ENCODE results near the gene CHST4. TPM values are rescaled to one million over a fixed set of nuclear protein-coding genes. Genes with fewer than 3 reads are reported as not detected.
A peak's percentile ranks its signal among the peaks of the same experiment; 100 is the strongest.

CHST4 gene
- total and polyA plus RNA-seq, 9 of the 15 experiments (the other 6 are each of a cell fraction or from before 2014, with no cell fraction given): 0.07 TPM; not detected in 8

GRCh38 chr16:71491054-71491453, 35.2 kb upstream of the CHST4 start (continued):
- TF ChIP-seq TFAP4 (CRISPR knock-in tag; IDR thresholded peaks at IDR 0.05; ENCODE audit: borderline replicate concordance) (no peak), ADNP (tag; IDR thresholded peaks at IDR 0.05) (0 out of 2 replicates have a peak, but pooled peaks have one; percentile 23), ELK3 (CRISPR knock-in tag; IDR thresholded peaks at IDR 0.05) (no peak), EP400 (IDR thresholded peaks at IDR 0.05) (no peak), RREB1 (CRISPR knock-in tag; IDR thresholded peaks at IDR 0.05) (no peak), HMBOX1 (IDR thresholded peaks at IDR 0.05) (no peak), KDM1A (IDR thresholded peaks at IDR 0.05) (peak; percentile 22 to 47; a peak in 1 of 4 replicates), KHSRP (IDR thresholded peaks at IDR 0.05) (no peak), ZFX (CRISPR knock-in tag; IDR thresholded peaks at IDR 0.05) (no peak), CBFA2T3 (IDR thresholded peaks at IDR 0.05) (no peak), CBX2 (IDR thresholded peaks at IDR 0.05; ENCODE audit: insufficient read depth, low read length, poor library complexity, severe bottlenecking) (no peak), CCNT2 (IDR thresholded peaks at IDR 0.05; ENCODE audit: borderline replicate concordance, extremely low read depth, insufficient read length, low read depth, low read length) (no peak)
- TF ChIP-seq, protein P1, sequence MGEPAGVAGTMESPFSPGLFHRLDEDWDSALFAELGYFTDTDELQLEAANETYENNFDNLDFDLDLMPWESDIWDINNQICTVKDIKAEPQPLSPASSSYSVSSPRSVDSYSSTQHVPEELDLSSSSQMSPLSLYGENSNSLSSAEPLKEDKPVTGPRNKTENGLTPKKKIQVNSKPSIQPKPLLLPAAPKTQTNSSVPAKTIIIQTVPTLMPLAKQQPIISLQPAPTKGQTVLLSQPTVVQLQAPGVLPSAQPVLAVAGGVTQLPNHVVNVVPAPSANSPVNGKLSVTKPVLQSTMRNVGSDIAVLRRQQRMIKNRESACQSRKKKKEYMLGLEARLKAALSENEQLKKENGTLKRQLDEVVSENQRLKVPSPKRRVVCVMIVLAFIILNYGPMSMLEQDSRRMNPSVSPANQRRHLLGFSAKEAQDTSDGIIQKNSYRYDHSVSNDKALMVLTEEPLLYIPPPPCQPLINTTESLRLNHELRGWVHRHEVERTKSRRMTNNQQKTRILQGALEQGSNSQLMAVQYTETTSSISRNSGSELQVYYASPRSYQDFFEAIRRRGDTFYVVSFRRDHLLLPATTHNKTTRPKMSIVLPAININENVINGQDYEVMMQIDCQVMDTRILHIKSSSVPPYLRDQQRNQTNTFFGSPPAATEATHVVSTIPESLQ (CRISPR knock-in tag; IDR thresholded peaks at IDR 0.05): no peak

Data from K562 (cell line).